ENCODE data around the gene WDR75. TPM values are rescaled to one million over a fixed set of nuclear protein-coding genes. Genes with fewer than 3 reads are reported as not detected.

The WDR75 gene
- total RNA-seq, 3 donors from 2014 or later = 40.0 to 52.4 (median 45.2) TPM

DNA sequence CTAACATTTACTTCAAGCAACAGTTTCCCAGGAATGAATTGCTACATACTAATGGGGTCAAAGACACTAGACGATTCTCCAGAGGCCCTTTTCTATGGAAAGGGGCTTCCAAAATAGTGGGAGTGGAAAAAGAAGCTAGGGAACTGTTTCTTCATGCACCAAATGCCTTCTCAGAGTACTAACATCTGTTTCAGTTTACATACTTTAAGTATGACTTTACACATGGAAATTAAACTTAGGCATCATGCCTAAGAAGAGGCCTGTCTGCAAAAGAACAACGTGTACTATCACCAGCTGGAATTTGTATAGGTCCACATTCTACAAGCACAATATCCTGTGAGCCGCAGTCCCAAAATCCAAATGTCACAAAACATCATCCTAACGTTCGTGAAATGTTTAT is 29.4 kb upstream of the WDR75 start:
- Histone ChIP-seq H3K4me3 (no peak overlapping the region), H3K27ac (no peak overlapping the region), H3K36me3 (no peaks in the 10 kb centered on the region), H3K27me3 (no peaks in the 10 kb centered on the region), H3K9me3 (no peaks in the 10 kb centered on the region), H3K4me1 (no peaks in the 10 kb centered on the region)
- no peak for DNase-seq (ENCODE audit: low spot score in 2 of 2)
- TF ChIP-seq POLR2A (IDR thresholded peaks at IDR 0.05) (no peak), POLR2AphosphoS5 (IDR thresholded peaks at IDR 0.05) (no peak)
- TF ChIP-seq, protein P1, sequence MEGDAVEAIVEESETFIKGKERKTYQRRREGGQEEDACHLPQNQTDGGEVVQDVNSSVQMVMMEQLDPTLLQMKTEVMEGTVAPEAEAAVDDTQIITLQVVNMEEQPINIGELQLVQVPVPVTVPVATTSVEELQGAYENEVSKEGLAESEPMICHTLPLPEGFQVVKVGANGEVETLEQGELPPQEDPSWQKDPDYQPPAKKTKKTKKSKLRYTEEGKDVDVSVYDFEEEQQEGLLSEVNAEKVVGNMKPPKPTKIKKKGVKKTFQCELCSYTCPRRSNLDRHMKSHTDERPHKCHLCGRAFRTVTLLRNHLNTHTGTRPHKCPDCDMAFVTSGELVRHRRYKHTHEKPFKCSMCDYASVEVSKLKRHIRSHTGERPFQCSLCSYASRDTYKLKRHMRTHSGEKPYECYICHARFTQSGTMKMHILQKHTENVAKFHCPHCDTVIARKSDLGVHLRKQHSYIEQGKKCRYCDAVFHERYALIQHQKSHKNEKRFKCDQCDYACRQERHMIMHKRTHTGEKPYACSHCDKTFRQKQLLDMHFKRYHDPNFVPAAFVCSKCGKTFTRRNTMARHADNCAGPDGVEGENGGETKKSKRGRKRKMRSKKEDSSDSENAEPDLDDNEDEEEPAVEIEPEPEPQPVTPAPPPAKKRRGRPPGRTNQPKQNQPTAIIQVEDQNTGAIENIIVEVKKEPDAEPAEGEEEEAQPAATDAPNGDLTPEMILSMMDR (IDR thresholded peaks at IDR 0.05) = no peak
- intact Hi-C loops (cut with DNase I; ENCODE audit: low total_unique reads) = no loop called here

DNA sequence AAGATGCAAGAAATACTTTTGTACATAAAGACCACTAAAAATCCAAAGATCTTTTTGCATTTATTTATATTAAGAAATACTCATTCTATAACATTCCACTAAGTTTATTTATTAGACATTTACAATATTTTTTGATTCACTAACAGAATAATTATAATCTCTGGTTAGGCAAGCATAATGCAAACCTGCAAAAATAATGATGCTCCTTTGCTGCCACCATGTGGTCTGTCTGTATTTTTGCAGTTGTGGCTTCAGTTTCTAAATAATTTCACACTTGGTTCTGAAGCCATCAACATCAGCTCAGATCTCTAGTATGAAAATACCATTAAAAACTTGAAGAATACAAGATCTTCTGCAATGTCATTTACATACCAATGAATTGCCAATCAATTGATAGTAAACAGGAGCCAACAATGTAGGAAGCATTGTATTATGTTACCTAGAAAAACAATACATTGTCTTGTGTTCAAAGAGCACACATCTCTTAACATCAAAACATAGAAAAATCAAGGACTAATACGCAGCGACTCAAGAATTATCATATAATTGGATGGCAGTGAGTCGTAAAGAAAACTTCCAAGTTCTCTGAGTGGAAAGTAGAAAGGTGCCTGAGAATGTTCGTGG is 28.8 kb upstream of the WDR75 start:
- Histone ChIP-seq H3K9me3 (no peaks in the 10 kb centered on the region), H3K36me3 (no peaks in the 10 kb centered on the region), H3K4me1 (no peaks in the 10 kb centered on the region), H3K4me3 (no peak overlapping the region), H3K27me3 (no peaks in the 10 kb centered on the region), H3K27ac (no peak overlapping the region)
- intact Hi-C loops (cut with DNase I; ENCODE audit: low total_unique reads) = no loop called here
- TF ChIP-seq, protein P1 (IDR thresholded peaks at IDR 0.05) = peak; percentile 47 to 65 (median 62)
- no peak for TF ChIP-seq POLR2AphosphoS5 (IDR thresholded peaks at IDR 0.05)
- no peak for TF ChIP-seq POLR2A (IDR thresholded peaks at IDR 0.05)
- DNase-seq (ENCODE audit: low spot score in 2 of 2) = no peak

GRCh38 chr2:189413249-189413648 is 28.0 kb upstream of the WDR75 start:
- Histone ChIP-seq H3K36me3 (no peaks in the 10 kb centered on the region), H3K4me3 (no peak overlapping the region), H3K9me3 (no peaks in the 10 kb centered on the region), H3K27me3 (no peaks in the 10 kb centered on the region), H3K27ac (no peak overlapping the region), H3K4me1 (no peaks in the 10 kb centered on the region)
- no peak for DNase-seq (ENCODE audit: low spot score in 2 of 2)
- intact Hi-C loops (cut with DNase I; ENCODE audit: low total_unique reads) = no loop called here
- no peak for TF ChIP-seq POLR2AphosphoS5 (IDR thresholded peaks at IDR 0.05)
- TF ChIP-seq POLR2A (IDR thresholded peaks at IDR 0.05) = no peak
- TF ChIP-seq, protein P1 (IDR thresholded peaks at IDR 0.05) = no peak

GRCh38 chr2:189421644-189422043 is 19.6 kb upstream of the WDR75 start:
- H3K27ac ChIP-seq = no peak overlapping the region
- H3K27me3 ChIP-seq = no peaks in the 10 kb centered on the region
- intact Hi-C loops (cut with DNase I; ENCODE audit: low total_unique reads) = no loop called here
- H3K4me3 ChIP-seq = no peak overlapping the region
- TF ChIP-seq POLR2AphosphoS5 (IDR thresholded peaks at IDR 0.05) = no peak
- TF ChIP-seq, protein P1 (IDR thresholded peaks at IDR 0.05) = no peak
- TF ChIP-seq POLR2A (IDR thresholded peaks at IDR 0.05) = no peak
- H3K9me3 ChIP-seq = no peaks in the 10 kb centered on the region
- no peaks in the 10 kb centered on the region for H3K4me1 ChIP-seq
- H3K36me3 ChIP-seq = no peaks in the 10 kb centered on the region
- no peak for DNase-seq (ENCODE audit: low spot score in 2 of 2)

- no peak for DNase-seq (ENCODE audit: low spot score in 2 of 2)
- H3K9me3 ChIP-seq = no peaks in the 10 kb centered on the region
- H3K4me3 ChIP-seq = no peak overlapping the region
- H3K4me1 ChIP-seq = no peaks in the 10 kb centered on the region
- H3K27ac ChIP-seq = no peak overlapping the region
- intact Hi-C loops (cut with DNase I; ENCODE audit: low total_unique reads) = no loop called here
- H3K36me3 ChIP-seq = no peaks in the 10 kb centered on the region
- H3K27me3 ChIP-seq = no peaks in the 10 kb centered on the region
- TF ChIP-seq POLR2A (IDR thresholded peaks at IDR 0.05) = no peak
- no peak for TF ChIP-seq POLR2AphosphoS5 (IDR thresholded peaks at IDR 0.05)
- TF ChIP-seq, protein P1 (IDR thresholded peaks at IDR 0.05) = no peak
These were observed 16.3 kb upstream of the WDR75 start for GRCh38 chr2:189424961-189425360.
